ENCODE measurements around the gene ANKAR.
"Not testable (repeated sequence)": the region's sequence is repeated elsewhere in the genome, so short reads cannot be mapped to it uniquely, and the experiment has no call there.

Gene ANKAR

GRCh38 chr2:189661148-189661956 lies 13.1 kb upstream of the ANKAR start, which contains the start of gene ASNSD1:
Gene ASNSD1, plus strand, starts transcription at chr2:189661459. Its CDS starts 4,674 bp downstream, at chr2:189666133.
- DNase-seq = peak; percentile 100

- DNase-seq = no peak
Measured at GRCh38 chr2:189661957-189662321, 12.5 kb upstream of the ANKAR start.

- no peak for DNase-seq
Measured at GRCh38 chr2:189662669-189663226, 11.7 kb upstream of the ANKAR start.

- not testable (repeated sequence) for DNase-seq
Measured at GRCh38 chr2:189663319-189663718, 11.2 kb upstream of the ANKAR start.

GRCh38 chr2:189669913-189670312 lies 4.6 kb upstream of the ANKAR start:
- no peak for DNase-seq

- peak; percentile 9 for DNase-seq
Measured at GRCh38 chr2:189673661-189674373, 653 bp upstream of the ANKAR start.

GRCh38 chr2:189676471-189676870 lies 2.0 kb downstream of the ANKAR start:
- no peak for DNase-seq

GRCh38 chr2:189679226-189679625 lies 4.8 kb downstream of the ANKAR start:
- peak; percentile 51 for DNase-seq

- DNase-seq = no peak
Measured at GRCh38 chr2:189681203-189681602, 6.7 kb downstream of the ANKAR start.

- no peak for DNase-seq
Measured at GRCh38 chr2:189681903-189682302, 7.4 kb downstream of the ANKAR start.

GRCh38 chr2:189683348-189683747 lies 8.9 kb downstream of the ANKAR start:
- DNase-seq = no peak

- DNase-seq = no peak
Measured at GRCh38 chr2:189684811-189685210, 10.3 kb downstream of the ANKAR start.

GRCh38 chr2:189685540-189686229 lies 11.2 kb downstream of the ANKAR start:
- DNase-seq = peak; percentile 52

- DNase-seq = not testable (repeated sequence)
Measured at GRCh38 chr2:189687796-189688195, 13.3 kb downstream of the ANKAR start.

GRCh38 chr2:189696223-189696622 lies 21.8 kb downstream of the ANKAR start:
- DNase-seq = no peak

- DNase-seq = peak; percentile 16
Measured at GRCh38 chr2:189698020-189698887, 23.8 kb downstream of the ANKAR start.

GRCh38 chr2:189700681-189701080 lies 26.2 kb downstream of the ANKAR start:
- DNase-seq = no peak

GRCh38 chr2:189702071-189702470 lies 27.6 kb downstream of the ANKAR start:
- DNase-seq = peak; percentile 1

GRCh38 chr2:189709501-189710221 lies 35.2 kb downstream of the ANKAR start:
- DNase-seq = no peak

- DNase-seq = not testable (repeated sequence)
Measured at GRCh38 chr2:189717593-189717992, 43.1 kb downstream of the ANKAR start.

- peak; percentile 84 for DNase-seq
Measured at GRCh38 chr2:189719571-189719970, 45.1 kb downstream of the ANKAR start.

All from MV-4-11 (cell line).